K562 (cell line): ENCODE data around the gene PNMT. TPM values are rescaled to one million over a fixed set of nuclear protein-coding genes. Genes with fewer than 3 reads are reported as not detected.

Experiments
- ATAC-seq: fragments of 200-7000 bp; cut with Tn5 transposase; 3 replicates; pipeline ENCODE4 v1.9.1; 2020; ENCODE audit warnings: moderate library complexity
- BruUV-seq: library from RNA; stranded (reverse); fragments of 400-500 nt; replicated peaks from 2 replicates; lab custom pipeline; 2021; lab: Mats Ljungman, UMichigan
- CTCF ChIA-PET: fragments of 300-600 bp; formaldehyde crosslinking; extraction: SDS; loops from one replicate; lab custom pipeline; 2021; ENCODE audit warnings: low intra/inter-chr PET ratio; lab: Yijun Ruan, JAX
- POLR2A ChIA-PET: fragments of 300-600, 350-650 bp; sonication (Branson Sonifier 250); formaldehyde crosslinking; extraction: SDS; loops from one replicate; lab custom pipeline; 2021; ENCODE audit warnings: antibody characterized with exemption, inconsistent platforms; lab: Yijun Ruan, JAX
- DNase-seq, 4 experiments: peaks; one replicate each; pipeline versions ENCODE4 v3.0.0 to v3.0.0-alpha.2; 2011 to 2018; ENCODE audit warnings: low spot score in 3 of 4, mixed read lengths in 3 of 4; ENCODE audit errors: extremely low read depth in 1 of 4
- FAIRE-seq: peaks from 2 replicates; lab custom pipeline; 2011; peaks lifted over from hg19 to GRCh38; lab: Jason Lieb, UNC
- H2AFZ ChIP-seq: 2 replicates; pipeline ENCODE4 v1.6.0; 2011; ENCODE audit warnings: low read depth, low read length, control low read depth, inconsistent platforms
- H3K27ac ChIP-seq: fragments of 200-600 bp; 3 replicates; pipeline ENCODE4 v1.8.0; 2011; ENCODE audit warnings: low read depth, mild to moderate bottlenecking, control low read depth, inconsistent platforms, low read length, moderate library complexity, mixed read lengths; ENCODE audit errors: extremely low read depth
- H3K27me3 ChIP-seq, 2 experiments: fragments of 300-600 bp in 1 of 2; 2 replicates in 1 of 2; 3 replicates in 1 of 2; pipeline versions ENCODE4 v1.6.0 to v1.8.0; 2011; ENCODE audit warnings: inconsistent platforms in 2 of 2, low read length in 2 of 2, mild to moderate bottlenecking in 1 of 2, mixed read lengths in 1 of 2, moderate library complexity in 1 of 2; ENCODE audit not compliant: control insufficient read depth in 2 of 2, insufficient read depth in 2 of 2
- H3K36me3 ChIP-seq: fragments of 300-600 bp; 3 replicates; pipeline ENCODE4 v1.8.0; 2011; ENCODE audit warnings: mild to moderate bottlenecking, low read length, inconsistent platforms; ENCODE audit not compliant: control insufficient read depth, insufficient read depth
- H3K4me1 ChIP-seq, 2 experiments: fragments of 200-600 bp in 1 of 2; replicated peaks in 1 of 2; 2 replicates in 1 of 2; 3 replicates in 1 of 2; pipeline versions ENCODE4 v1.5.1 to v1.8.0; 2011; ENCODE audit warnings: inconsistent platforms in 2 of 2, low read length in 2 of 2, mild to moderate bottlenecking in 1 of 2, mixed read lengths in 1 of 2, moderate library complexity in 1 of 2; ENCODE audit not compliant: control insufficient read depth in 2 of 2, insufficient read depth in 2 of 2
- H3K4me2 ChIP-seq: 2 replicates; pipeline ENCODE4 v1.6.1; 2011; ENCODE audit warnings: low read length, control low read depth, inconsistent platforms, mixed read lengths; ENCODE audit not compliant: insufficient read depth
- H3K4me3 ChIP-seq: fragments of 200-600 bp; sonication (generic), shearing (Covaris generic); 2 replicates; pipeline ENCODE4 v1.5.1; 2016; ENCODE audit warnings: control low read depth, inconsistent platforms
- H3K79me2 ChIP-seq: fragments of 200-600 bp; 3 replicates; pipeline ENCODE4 v1.8.0; 2011; ENCODE audit warnings: low read length, inconsistent platforms; ENCODE audit not compliant: control insufficient read depth, insufficient read depth
- H3K9ac ChIP-seq, 2 experiments: 2 replicates each; pipeline versions ENCODE4 v1.6.0 to v1.6.1; 2011; ENCODE audit warnings: low read depth in 2 of 2, low read length in 2 of 2, control low read depth in 1 of 2, inconsistent platforms in 1 of 2, mild to moderate bottlenecking in 1 of 2, mixed read lengths in 1 of 2; ENCODE audit not compliant: insufficient read depth in 1 of 2
- H3K9me1 ChIP-seq: one replicate; pipeline ENCODE4 v1.6.0; 2011; ENCODE audit warnings: inconsistent platforms, mild to moderate bottlenecking, low read length, moderate library complexity; ENCODE audit not compliant: control insufficient read depth, insufficient read depth
- H3K9me3 ChIP-seq: replicated peaks from 2 replicates; pipeline ENCODE4 v1.5.1; 2011; ENCODE audit warnings: low read depth, low read length, inconsistent platforms; ENCODE audit not compliant: control insufficient read depth, insufficient read depth
- H4K20me1 ChIP-seq: replicated peaks from 2 replicates; pipeline ENCODE4 v1.6.1; 2011; ENCODE audit warnings: low read length, inconsistent platforms, mixed read lengths; ENCODE audit not compliant: control insufficient read depth, insufficient read depth
- CHD7 ChIP-seq: fragments of 200-600 bp; sonication (generic); IDR thresholded peaks from one replicate; pipeline ENCODE4 v1.6.1; 2012; ENCODE audit warnings: mild to moderate bottlenecking, low read depth, low read length, inconsistent platforms
- SMAD2 ChIP-seq: fragments of 150-350 bp; IDR thresholded peaks from 2 replicates; pipeline ENCODE4 v1.6.1; 2014; ENCODE audit warnings: low read depth, mild to moderate bottlenecking, low read length
- WGBS: fragments of 100-300 bp; shearing (Covaris generic); methylation state at CpG from one replicate; pipeline ENCODE4 v1.1.6; 2016; ENCODE audit warnings: low coverage, mixed read lengths; ENCODE audit not compliant: insufficient coverage; ENCODE audit errors: missing lambda C conversion rate; 5-methylcytosine and 5-hydroxymethylcytosine counted together
- in situ Hi-C: fragments of 300-500 bp; cut with MboI; formaldehyde crosslinking; loops from 4 replicates; pipeline ENCODE4 v1.15.0; 2018; ENCODE audit warnings: inconsistent platforms, mixed read lengths
- intact Hi-C: fragments of 100-400 bp; cut with micrococcal nuclease; formaldehyde crosslinking; loops from 2 replicates; pipeline ENCODE4 v1.14.2; 2022
- polyA plus RNA-seq, 8 experiments: library from polyadenylated mRNA; depleted of rRNA in 4 of 8; stranded (reverse) in 5 of 8; unstranded in 3 of 8; fragments of >200 nt; fragmentation: Nextera tagmentation in 2 of 8; fragmentation: Illumina TruSeq in 1 of 8; extraction: Ambion mirVana in 2 of 8; extraction: Trizol in 1 of 8; gene quantifications; 2 replicates each; pipeline versions ENCODE4 v1.2.1 to v1.2.3, GENCODE V29; 2011 to 2014; ENCODE audit warnings: inconsistent platforms in 1 of 8, missing spikeins in 1 of 8
- total RNA-seq, 7 experiments: library from RNA; depleted of rRNA in 6 of 7; stranded (reverse); fragments of >200 nt in 6 of 7; fragmentation: Illumina TruSeq in 2 of 7; extraction: Trizol in 2 of 7; gene quantifications; 2 replicates each; pipeline versions ENCODE4 v1.2.1 to v1.2.3, GENCODE V29; 2011 to 2021; ENCODE audit warnings: low replicate concordance in 1 of 7

Gene PNMT
- total and polyA plus RNA-seq, 9 of the 15 experiments (the other 6 are each of a cell fraction or from before 2014, with no cell fraction given) = 0.55 to 18.1 (median 5.8) TPM

- no TSS peak for BruUV-seq
- intact Hi-C loops = no loop called here
- no peak for ATAC-seq
- DNase-seq = no peak
- Histone ChIP-seq H3K9ac (peak overlapping the region in 1 of 2 experiments; percentile 36; a peak in 1 of 4 replicates), H3K27ac (no peak overlapping the region), H2AFZ (no peak overlapping the region), H3K4me1 (peaks cover 10 to 55% of the 10 kb centered on the region in 2 experiments; a peak in 4 of 5 replicates), H3K9me1 (no peaks in the 10 kb centered on the region), H3K4me3 (no peak overlapping the region), H4K20me1 (no peaks in the 10 kb centered on the region), H3K79me2 (no peaks in the 10 kb centered on the region; the same call in 1 of the 3 replicates), H3K9me3 (no peaks in the 10 kb centered on the region), H3K36me3 (peaks cover 72% of the 10 kb centered on the region; the same call in 1 of the 3 replicates), H3K4me2 (no peak overlapping the region), H3K27me3 (no peaks in the 10 kb centered on the region)
- ChIA-PET POLR2A (interaction anchor here (1.2 kb wide), 1 partner anchor 10 kb away, joined by 5 read pairs; no protein-coding TSS in a partner anchor), CTCF (no interaction called here)
- TF ChIP-seq CHD7 (no peak), SMAD2 (no peak)
- FAIRE-seq = no peak
- in situ Hi-C loops = no loop called here
- 85% methylated on average over 5 of the region's 5 CpGs for WGBS
These were observed 8.3 kb upstream of the PNMT start for GRCh38 chr17:39660011-39660360.
